ENCODE measurements around the gene EML2. TPM values are rescaled to one million over a fixed set of nuclear protein-coding genes. Genes with fewer than 3 reads are reported as not detected.

EML2 gene
- total RNA-seq, 2 donors from 2014 or later = 96.2 to 106 TPM

GRCh38 chr19:45560038-45560437 lies 79.2 kb downstream of the EML2 start:
- intact Hi-C loops (cut with DNase I) = no loop called here
- DNase-seq = no peak
- no peak for TF ChIP-seq CTCF (IDR thresholded peaks at IDR 0.05)

More at GRCh38 chr19:45560038-45560437, 79.2 kb downstream of the EML2 start:
- Histone ChIP-seq H3K27me3 (no peaks in the 10 kb centered on the region), H3K9me3 (no peaks in the 10 kb centered on the region), H3K27ac (no peak overlapping the region), H3K4me1 (peaks cover 3% of the 10 kb centered on the region), H3K9ac (ENCODE audit: low read depth in 2 of 2, low read length in 2 of 2) (no peak overlapping the region), H3K36me3 (no peaks in the 10 kb centered on the region), H3K4me3 (no peak overlapping the region)

Small RNA genes lying within 50 kb of the gene (microRNA-seq; reads per million reads assigned to microRNA genes)
- gene MIR330 (190 reads per million, percentile 60 among the genes with 10 or more reads in this experiment), gene MIR642A (not detected), gene MIR642B (not detected)

Other genes with a start within 250 kb of the EML2 start
- 10 to 100 TPM; 25.9 to 46.2 TPM for gene PPP1R13L, start 234.3 kb downstream of the EML2 start, total RNA-seq
- 1 to 10 TPM; 2.0 to 8.5 TPM for gene POLR1G, start 232.8 kb downstream of the EML2 start, total RNA-seq
- 10 to 100 TPM; 30.0 to 37.3 TPM for gene ERCC1, start 215.5 kb downstream of the EML2 start, total RNA-seq
- 1 to 10 TPM; 1.5 to 3.4 TPM for gene FOSB, start 171.4 kb downstream of the EML2 start, total RNA-seq
- gene RTN2, start 142.3 kb downstream of the EML2 start, total RNA-seq = 1 to 10 TPM; 4.9 to 8.4 TPM
- 1 to 10 TPM in 1 of 2 donors, under 1 TPM in 1; 0.67 to 1.7 TPM for gene PPM1N, start 141.0 kb downstream of the EML2 start, total RNA-seq
- 100 to 1,000 TPM; 236 to 261 TPM for gene VASP, start 131.9 kb downstream of the EML2 start, total RNA-seq
- 10 to 100 TPM; 12.4 to 14.8 TPM for gene OPA3, start 54.6 kb downstream of the EML2 start, total RNA-seq
- 1 to 10 TPM in 1 of 2 donors, under 1 TPM in 1; 0.52 to 2.0 TPM for gene GPR4, start 37.2 kb downstream of the EML2 start, total RNA-seq
- 1 to 10 TPM; 8.3 to 9.5 TPM for gene GIPR, start 28.8 kb upstream of the EML2 start, total RNA-seq
- gene SNRPD2, start 52.6 kb upstream of the EML2 start, total RNA-seq = 100 to 1,000 TPM; 269 to 484 TPM
- gene QPCTL, start 53.3 kb upstream of the EML2 start, total RNA-seq = 10 to 100 TPM; 10.7 to 11.2 TPM
- gene FBXO46, start 91.5 kb upstream of the EML2 start, total RNA-seq = 10 to 100 TPM; 28.3 to 28.8 TPM
- not detected for gene MEIOSIN, start 94.0 kb upstream of the EML2 start, total RNA-seq
- gene SIX5, start 129.9 kb upstream of the EML2 start, total RNA-seq = 10 to 100 TPM; 11.0 to 15.8 TPM
- gene DMPK, start 143.1 kb upstream of the EML2 start, total RNA-seq = 10 to 100 TPM; 30.6 to 36.0 TPM
- 10 to 100 TPM; 29.1 to 43.6 TPM for gene DMWD, start 153.4 kb upstream of the EML2 start, total RNA-seq
- gene RSPH6A, start 175.9 kb upstream of the EML2 start, total RNA-seq = under 1 TPM in 1 of 2 donors, not detected in 1; 0.12 TPM
- 100 to 1,000 TPM in 1 of 2 donors, 10 to 100 TPM in 1; 55.7 to 101 TPM for gene SYMPK, start 223.8 kb upstream of the EML2 start, total RNA-seq
- 10 to 100 TPM; 48.5 to 55.9 TPM for gene FOXA3, start 224.9 kb upstream of the EML2 start, total RNA-seq
- 10 to 100 TPM; 20.3 to 29.7 TPM for gene IRF2BP1, start 246.7 kb upstream of the EML2 start, total RNA-seq

All from colonic mucosa (tissue), 4 donors.